NT2/D1 (cell line): ENCODE data around the gene PGLYRP2.

Experiments
- YY1 ChIP-seq: IDR thresholded peaks from 2 replicates; pipeline ENCODE4 v1.6.1; 2011; ENCODE audit not compliant: insufficient read length, insufficient read depth
- ZNF274 ChIP-seq: IDR thresholded peaks from 2 replicates; pipeline ENCODE4 v1.6.1; 2011; ENCODE audit warnings: mild to moderate bottlenecking, low read depth, low read length

DNA sequence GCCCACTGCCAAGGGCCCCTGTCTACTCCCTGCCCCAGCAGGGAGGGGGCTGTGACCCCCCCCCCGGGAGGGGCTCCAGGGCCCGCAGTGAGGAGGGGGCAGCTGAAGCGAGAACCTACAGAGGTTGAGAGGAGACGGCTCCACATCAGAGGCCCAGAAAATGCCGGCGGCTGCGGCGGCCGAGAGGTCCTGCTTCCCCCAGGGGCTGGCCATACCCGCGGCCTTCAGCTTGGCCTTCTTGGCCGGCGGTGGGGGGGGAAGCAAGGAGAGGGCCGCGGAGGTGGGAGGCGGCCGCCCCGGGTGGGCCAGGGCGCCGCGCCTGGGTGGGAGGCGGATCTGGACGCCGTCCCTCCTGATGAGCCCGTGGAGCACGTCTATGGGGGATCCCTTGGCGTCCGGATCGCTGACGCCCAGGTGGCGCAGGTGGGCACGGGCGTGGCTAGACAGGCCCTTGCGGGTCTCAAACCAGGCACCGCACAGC lies 51.3 kb downstream of the PGLYRP2 start:
- TF ChIP-seq YY1 (no peak), ZNF274 (no peak)
